22Rv1 (cell line): Measurements from ENCODE around the gene IMPG1.

ENCODE experiments used
- H3K27ac ChIP-seq: fragments of 450-650 bp; 2 replicates; pipeline ENCODE4 v1.5.1; 2017
- ZFX ChIP-seq: fragments of 450-650 bp; IDR thresholded peaks from 2 replicates; pipeline ENCODE4 v1.6.1; 2017; ENCODE audit warnings: antibody characterized with exemption, borderline replicate concordance
- TF ChIP-seq, protein P1 (sequence below): fragments of 450-650 bp; IDR thresholded peaks from 2 replicates; pipeline ENCODE4 v1.5.1; 2017; ENCODE audit warnings: mild to moderate bottlenecking

IMPG1 gene

DNA sequence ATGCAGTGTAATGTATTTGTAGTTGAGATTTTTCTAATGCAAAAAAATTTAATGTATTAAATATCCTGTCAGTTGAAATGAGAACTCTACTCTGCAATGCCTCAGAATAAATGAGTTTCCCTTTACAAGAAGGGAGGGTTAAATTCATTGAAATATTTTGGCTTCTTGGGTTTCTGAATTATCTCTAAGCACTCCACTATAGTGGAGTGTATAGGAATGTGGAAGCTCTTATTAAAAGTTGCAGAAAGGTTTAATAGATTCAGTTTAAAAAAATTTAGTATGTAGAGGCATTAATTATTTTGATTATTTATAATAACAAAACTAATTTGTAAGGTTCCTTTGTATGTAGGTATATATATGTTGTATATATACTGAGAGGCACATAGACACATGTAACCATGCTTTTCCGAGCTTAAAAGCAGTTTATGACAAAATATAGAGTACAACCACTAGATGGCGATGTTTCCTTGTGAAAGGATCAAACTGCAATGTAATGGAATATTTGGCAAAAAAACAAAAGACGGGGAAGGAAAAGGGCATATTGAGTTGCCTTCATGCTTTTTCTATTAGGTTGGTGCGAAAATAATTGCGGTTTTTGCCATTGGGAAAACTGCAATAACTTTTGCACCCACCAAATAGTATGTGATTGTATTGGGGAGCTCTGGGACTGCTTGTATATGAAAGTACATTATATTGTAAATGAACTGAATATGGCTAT is 179.2 kb downstream of the IMPG1 start:
- no peak for TF ChIP-seq ZFX
- TF ChIP-seq, protein P1, sequence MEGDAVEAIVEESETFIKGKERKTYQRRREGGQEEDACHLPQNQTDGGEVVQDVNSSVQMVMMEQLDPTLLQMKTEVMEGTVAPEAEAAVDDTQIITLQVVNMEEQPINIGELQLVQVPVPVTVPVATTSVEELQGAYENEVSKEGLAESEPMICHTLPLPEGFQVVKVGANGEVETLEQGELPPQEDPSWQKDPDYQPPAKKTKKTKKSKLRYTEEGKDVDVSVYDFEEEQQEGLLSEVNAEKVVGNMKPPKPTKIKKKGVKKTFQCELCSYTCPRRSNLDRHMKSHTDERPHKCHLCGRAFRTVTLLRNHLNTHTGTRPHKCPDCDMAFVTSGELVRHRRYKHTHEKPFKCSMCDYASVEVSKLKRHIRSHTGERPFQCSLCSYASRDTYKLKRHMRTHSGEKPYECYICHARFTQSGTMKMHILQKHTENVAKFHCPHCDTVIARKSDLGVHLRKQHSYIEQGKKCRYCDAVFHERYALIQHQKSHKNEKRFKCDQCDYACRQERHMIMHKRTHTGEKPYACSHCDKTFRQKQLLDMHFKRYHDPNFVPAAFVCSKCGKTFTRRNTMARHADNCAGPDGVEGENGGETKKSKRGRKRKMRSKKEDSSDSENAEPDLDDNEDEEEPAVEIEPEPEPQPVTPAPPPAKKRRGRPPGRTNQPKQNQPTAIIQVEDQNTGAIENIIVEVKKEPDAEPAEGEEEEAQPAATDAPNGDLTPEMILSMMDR = peak; percentile 81
- H3K27ac ChIP-seq = peak overlapping the region; percentile 12; the same call in 1 of the 2 replicates

DNA sequence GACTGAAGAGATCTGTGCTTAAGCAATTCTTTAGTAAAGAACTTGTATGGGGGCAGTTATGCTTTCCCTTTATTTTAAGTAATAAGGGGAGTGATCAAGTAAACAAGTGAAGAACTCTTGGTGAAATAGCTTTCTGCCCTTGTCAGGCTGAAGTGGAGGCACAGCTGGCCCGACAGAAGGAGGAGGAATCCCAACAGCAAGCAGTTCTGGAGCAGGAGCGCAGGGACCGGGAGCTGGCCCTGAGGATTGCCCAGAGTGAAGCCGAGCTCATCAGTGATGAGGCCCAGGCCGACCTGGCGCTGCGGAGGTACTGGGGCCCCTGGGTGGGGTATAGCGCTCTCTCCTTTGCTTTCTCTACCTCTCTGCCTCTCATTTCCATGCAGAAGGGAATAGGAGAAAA is 180.1 kb downstream of the IMPG1 start:
- TF ChIP-seq, protein P1 = no peak
- no peak for TF ChIP-seq ZFX
- H3K27ac ChIP-seq = peak overlapping the region; percentile 12; the same call in 1 of the 2 replicates

DNA sequence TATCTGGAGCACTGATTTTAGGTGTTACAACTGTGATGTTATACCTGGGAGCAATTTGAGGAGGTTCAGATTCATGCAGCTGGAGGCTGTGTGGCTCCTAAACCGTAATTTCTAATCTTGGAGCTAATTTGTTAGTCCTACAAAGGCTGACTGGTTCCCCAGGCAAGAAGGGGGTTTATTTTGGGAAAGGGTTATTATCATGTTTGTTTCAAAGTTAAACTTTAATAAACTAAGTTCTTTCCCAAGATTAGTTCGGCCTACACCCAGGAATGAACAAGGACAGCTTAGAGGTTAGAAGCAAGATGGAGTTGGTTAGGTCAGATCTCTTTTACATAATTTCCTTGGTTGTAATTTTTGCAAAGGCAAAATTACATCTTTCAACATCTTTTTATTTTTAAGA is 187.6 kb downstream of the IMPG1 start:
- H3K27ac ChIP-seq = no peak overlapping the region
- TF ChIP-seq, protein P1 = no peak
- no peak for TF ChIP-seq ZFX

DNA sequence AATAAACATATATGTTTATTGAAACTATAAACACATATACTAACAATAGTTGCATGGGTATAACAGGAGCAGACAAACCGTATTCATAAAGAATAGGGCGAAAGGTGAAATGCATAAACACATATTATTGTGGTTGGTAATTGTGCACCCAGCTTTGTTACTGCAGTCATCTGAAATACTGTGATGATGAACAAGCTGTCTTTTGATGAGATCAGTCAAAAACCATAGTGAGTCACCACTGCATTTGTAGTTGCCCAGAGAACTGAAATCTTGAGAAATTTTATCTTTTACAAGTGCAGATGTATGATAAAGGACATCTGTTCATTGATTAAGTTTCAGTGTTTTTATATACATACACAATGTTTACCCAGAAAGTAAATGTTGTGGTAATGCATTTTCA is 189.7 kb downstream of the IMPG1 start:
- H3K27ac ChIP-seq = no peak overlapping the region
- TF ChIP-seq, protein P1 = no peak
- TF ChIP-seq ZFX = no peak

DNA sequence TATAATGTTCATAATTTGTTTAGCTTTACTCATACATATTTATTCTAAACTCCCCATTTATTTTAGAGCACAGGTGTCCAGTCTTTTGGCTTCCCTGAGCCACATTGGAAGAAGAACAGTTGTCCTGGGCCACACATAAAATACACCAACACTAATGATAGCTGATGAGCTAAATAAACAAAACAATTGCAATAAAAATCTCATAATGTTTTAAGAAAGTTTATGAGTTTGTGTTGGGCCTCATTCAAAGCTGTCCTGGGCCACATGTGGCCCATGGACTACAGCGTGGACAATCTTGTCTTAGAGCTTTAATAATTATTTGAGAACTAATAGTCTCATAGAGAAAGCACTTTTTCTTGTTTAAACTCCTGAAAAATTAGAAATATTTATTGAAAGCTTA is 192.2 kb downstream of the IMPG1 start:
- no peak overlapping the region for H3K27ac ChIP-seq
- no peak for TF ChIP-seq ZFX
- TF ChIP-seq, protein P1 = no peak

DNA sequence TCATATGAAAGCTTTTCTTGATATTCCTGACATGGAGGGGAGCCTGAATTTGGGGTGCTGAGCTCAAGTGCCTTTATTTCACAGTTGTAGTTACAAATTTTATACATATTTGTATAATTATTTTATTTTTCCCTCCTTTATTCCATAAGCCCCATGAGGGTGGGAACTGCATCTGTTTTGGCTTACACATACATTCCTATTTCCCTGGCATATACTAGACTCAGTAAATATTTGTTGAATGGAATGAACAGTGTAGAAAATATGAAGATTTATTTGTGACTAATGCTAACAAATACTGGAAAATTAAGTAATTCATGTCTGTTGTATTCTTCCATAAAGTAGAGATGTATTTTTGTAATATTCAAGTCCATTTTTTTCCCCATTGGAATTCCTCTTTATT is 196.3 kb downstream of the IMPG1 start:
- TF ChIP-seq, protein P1 = no peak
- no peak for TF ChIP-seq ZFX

DNA sequence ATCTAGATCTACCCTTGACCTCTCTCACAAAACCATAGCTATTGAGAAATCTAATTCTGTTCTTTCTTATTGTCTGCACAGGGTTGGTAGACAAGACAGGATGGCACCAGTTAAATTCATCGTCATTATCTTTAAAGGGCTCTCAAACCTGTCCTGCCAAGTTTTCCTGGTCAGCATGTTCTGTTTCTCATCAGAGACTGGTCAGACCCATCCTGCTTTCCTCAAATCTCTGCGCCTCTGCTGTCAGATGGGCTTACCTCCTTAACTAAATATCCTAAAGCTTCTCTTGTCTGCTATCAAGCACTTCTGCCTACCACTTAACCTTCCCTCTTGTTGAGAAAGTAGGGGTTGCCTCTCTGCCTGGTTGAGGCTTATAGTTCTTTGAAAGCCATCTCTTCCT is 198.2 kb downstream of the IMPG1 start:
- H3K27ac ChIP-seq = no peak overlapping the region
- TF ChIP-seq, protein P1 = no peak
- no peak for TF ChIP-seq ZFX

More for the DNA sequence above, 196.3 kb downstream of the IMPG1 start:
- H3K27ac ChIP-seq = no peak overlapping the region
